Bronchial epithelial cell (primary cell): Measurements from ENCODE around the gene ATG5. TPM values are rescaled to one million over a fixed set of nuclear protein-coding genes. Genes with fewer than 3 reads are reported as not detected.
"Not testable (repeated sequence)": the region's sequence is repeated elsewhere in the genome, so short reads cannot be mapped to it uniquely, and the experiment has no call there.

Source experiments
- DNase-seq: peaks from one replicate; pipeline ENCODE4 v3.0.0-alpha.2; 2010; ENCODE audit warnings: low read depth
- FAIRE-seq: peaks from 2 replicates; lab custom pipeline; 2011; peaks lifted over from hg19 to GRCh38; lab: Jason Lieb, UNC
- H3K27me3 ChIP-seq: 2 replicates; pipeline ENCODE4 v1.5.1; 2011; ENCODE audit warnings: low read length; ENCODE audit not compliant: control insufficient read depth, insufficient read depth
- H3K36me3 ChIP-seq: 2 replicates; pipeline ENCODE4 v1.5.1; 2011; ENCODE audit warnings: low read length; ENCODE audit not compliant: control insufficient read depth, insufficient read depth
- H3K4me3 ChIP-seq: 2 replicates; pipeline ENCODE4 v1.5.1; 2011; ENCODE audit warnings: mild to moderate bottlenecking, low read depth, low read length, control low read depth
- total RNA-seq: library from RNA; depleted of rRNA; stranded (reverse); fragments of >200 nt; gene quantifications from 2 replicates; pipeline ENCODE4 v1.2.1, GENCODE V29; 2014
- TF ChIP-seq, protein P1 (sequence below): IDR thresholded peaks from 2 replicates; pipeline ENCODE4 v1.5.1; 2011; ENCODE audit warnings: mild to moderate bottlenecking, moderate library complexity, low read length, control low read depth, inconsistent platforms; ENCODE audit not compliant: insufficient read depth, severe bottlenecking

The ATG5 gene
- total RNA-seq, 1 donor from 2014 or later = 56.6 TPM

GRCh38 chr6:106253731-106254130 lies 71.8 kb downstream of the ATG5 start:
- TF ChIP-seq, protein P1, sequence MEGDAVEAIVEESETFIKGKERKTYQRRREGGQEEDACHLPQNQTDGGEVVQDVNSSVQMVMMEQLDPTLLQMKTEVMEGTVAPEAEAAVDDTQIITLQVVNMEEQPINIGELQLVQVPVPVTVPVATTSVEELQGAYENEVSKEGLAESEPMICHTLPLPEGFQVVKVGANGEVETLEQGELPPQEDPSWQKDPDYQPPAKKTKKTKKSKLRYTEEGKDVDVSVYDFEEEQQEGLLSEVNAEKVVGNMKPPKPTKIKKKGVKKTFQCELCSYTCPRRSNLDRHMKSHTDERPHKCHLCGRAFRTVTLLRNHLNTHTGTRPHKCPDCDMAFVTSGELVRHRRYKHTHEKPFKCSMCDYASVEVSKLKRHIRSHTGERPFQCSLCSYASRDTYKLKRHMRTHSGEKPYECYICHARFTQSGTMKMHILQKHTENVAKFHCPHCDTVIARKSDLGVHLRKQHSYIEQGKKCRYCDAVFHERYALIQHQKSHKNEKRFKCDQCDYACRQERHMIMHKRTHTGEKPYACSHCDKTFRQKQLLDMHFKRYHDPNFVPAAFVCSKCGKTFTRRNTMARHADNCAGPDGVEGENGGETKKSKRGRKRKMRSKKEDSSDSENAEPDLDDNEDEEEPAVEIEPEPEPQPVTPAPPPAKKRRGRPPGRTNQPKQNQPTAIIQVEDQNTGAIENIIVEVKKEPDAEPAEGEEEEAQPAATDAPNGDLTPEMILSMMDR = no peak
- peaks cover 1% of the 10 kb centered on the region for H3K36me3 ChIP-seq
- DNase-seq (no peak), FAIRE-seq (no peak)
- H3K27me3 ChIP-seq = no peaks in the 10 kb centered on the region
- no peak overlapping the region for H3K4me3 ChIP-seq

GRCh38 chr6:106253172-106253571 lies 72.4 kb downstream of the ATG5 start:
- TF ChIP-seq, protein P1 = no peak
- Histone ChIP-seq H3K36me3 (peaks cover 1% of the 10 kb centered on the region), H3K4me3 (no peak overlapping the region), H3K27me3 (no peaks in the 10 kb centered on the region)
- FAIRE-seq (no peak), DNase-seq (peak; percentile 35)

DNA sequence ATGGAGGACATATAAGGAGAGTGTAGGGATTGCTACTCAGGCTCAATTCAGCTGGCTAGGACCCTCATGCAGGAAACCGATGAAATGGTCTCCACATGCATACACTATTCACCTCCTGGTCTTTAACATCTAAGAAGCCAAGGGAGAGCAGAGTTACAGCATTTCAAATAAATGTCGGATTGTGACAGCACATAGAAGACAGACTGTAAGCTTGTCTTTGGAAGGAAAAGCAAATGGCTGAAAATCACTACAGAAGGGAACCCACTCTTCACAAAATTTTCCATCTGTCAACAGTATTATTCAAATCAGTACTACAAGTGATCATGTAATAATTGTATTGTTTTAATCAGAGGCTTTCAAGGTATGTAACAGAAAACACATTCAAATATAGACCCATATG lies 72.9 kb downstream of the ATG5 start:
- no peak for FAIRE-seq

DNA sequence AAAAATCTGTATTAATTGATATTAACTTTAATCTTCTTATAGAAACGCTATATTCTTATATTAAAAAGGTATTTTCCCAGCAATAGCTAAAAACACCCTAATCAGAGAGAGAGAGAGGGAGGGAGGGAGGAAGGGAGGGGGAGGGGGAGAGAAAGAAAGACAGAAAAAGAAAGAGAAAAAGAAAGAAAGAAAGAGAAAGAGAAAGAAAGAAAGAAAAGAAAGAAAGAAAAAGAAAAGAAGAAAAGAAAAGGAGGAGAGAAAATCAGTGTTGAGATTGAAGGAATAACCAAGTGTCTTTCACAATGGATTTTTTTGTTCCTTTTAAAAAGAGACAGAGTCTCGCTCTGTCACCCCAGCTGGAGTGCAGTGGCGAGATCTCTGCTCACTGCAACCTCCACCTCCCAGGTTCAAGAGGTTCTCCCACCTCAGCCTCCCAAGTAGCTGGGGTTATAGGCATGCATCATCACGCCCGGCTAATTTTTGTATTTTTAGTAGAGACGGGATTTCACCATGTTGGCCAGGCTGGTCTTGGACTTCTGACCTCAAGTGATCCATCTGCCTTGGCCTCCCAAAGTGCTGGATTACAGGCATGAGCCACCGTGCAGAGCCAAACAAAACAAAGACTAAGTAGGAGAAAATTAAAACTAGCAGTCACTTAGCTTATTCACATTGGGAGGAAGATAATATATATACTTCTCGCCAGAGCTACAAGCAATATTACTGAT lies 73.9 kb downstream of the ATG5 start:
- H3K36me3 ChIP-seq, H3K4me3 ChIP-seq, DNase-seq, FAIRE-seq, H3K27me3 ChIP-seq: not testable (repeated sequence)

More for the DNA sequence above, 72.9 kb downstream of the ATG5 start:
- Histone ChIP-seq H3K36me3 (peaks cover 1% of the 10 kb centered on the region), H3K27me3 (no peaks in the 10 kb centered on the region), H3K4me3 (no peak overlapping the region)
- DNase-seq = no peak
- TF ChIP-seq, protein P1 = no peak

GRCh38 chr6:106250953-106251352 lies 74.6 kb downstream of the ATG5 start:
- Histone ChIP-seq H3K27me3 (no peaks in the 10 kb centered on the region), H3K36me3 (peaks cover 1% of the 10 kb centered on the region), H3K4me3 (no peak overlapping the region)
- FAIRE-seq = no peak
- TF ChIP-seq, protein P1 = no peak
- no peak for DNase-seq

DNA sequence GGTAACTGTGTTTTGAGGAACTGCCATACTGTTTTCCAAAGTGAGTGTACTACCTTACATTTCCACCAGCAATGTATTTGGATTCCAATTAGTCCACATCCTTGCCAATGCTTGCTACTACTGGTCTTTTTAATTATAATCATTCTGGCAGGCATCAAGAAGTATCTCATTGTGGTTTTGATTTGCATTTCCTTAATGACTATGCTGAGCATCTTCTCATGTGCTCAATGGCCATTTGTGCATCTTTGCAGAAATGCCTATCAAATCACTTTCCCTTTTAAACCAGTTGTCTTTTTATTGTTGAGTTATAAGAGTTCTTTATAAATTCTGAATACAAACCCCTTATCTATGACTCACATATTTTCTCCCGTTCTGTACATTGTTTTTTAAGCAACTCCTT lies 75.9 kb downstream of the ATG5 start:
- Histone ChIP-seq H3K36me3 (peaks cover 1% of the 10 kb centered on the region), H3K4me3 (no peak overlapping the region), H3K27me3 (no peaks in the 10 kb centered on the region)
- TF ChIP-seq, protein P1 = no peak
- DNase-seq (no peak), FAIRE-seq (no peak)
